ENCODE measurements around the gene SLC4A1AP. TPM values are rescaled to one million over a fixed set of nuclear protein-coding genes. Genes with fewer than 3 reads are reported as not detected.

The SLC4A1AP gene
- total and polyA plus RNA-seq, 9 of the 15 experiments (the other 6 are each of a cell fraction or from before 2014, with no cell fraction given) = 8.1 to 40.5 (median 35.3) TPM

DNA sequence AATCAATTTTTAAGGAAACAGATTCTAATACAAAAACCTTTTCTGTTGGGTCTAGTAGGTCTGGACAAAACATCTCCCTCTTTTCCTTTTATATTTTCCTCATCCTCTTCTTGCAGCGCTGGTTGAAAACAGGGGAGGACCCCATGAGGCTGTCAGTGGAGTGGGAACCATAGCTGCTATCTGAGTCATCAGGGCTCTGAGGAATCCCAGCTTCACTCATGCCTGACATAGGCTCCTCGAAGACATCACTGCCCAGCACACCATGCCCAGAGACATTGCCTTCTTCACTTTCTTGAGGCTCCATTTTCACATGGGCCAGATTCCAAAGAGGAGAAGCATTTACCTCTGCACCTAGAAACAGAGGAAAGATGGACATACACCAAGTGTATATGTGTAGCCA is 10.3 kb upstream of the SLC4A1AP start:
- no peaks in the 10 kb centered on the region for H3K27me3 ChIP-seq (ENCODE audit: control insufficient read depth in 2 of 2, insufficient read depth in 2 of 2, low read length in 2 of 2)
- ATAC-seq (no peak), FAIRE-seq (no peak), DNase-seq (ENCODE audit: extremely low read depth in 1 of 4, low spot score in 3 of 4) (no peak)
- no peaks in the 10 kb centered on the region for H3K4me1 ChIP-seq (replicated peaks in 1 of 2; ENCODE audit: control insufficient read depth in 2 of 2, insufficient read depth in 2 of 2, low read length in 2 of 2)
- H2AFZ ChIP-seq (ENCODE audit: low read depth, low read length) = no peak overlapping the region
- BruUV-seq (replicated peaks) = no TSS peak
- POLR2A ChIA-PET = interaction anchor here (0.6 to 2.4 kb wide), 2 partner anchors 10 to 71 kb away, joined by 3 to 13 read pairs; partner anchors contain the start of genes SLC4A1AP and SUPT7L
- H3K4me3 ChIP-seq = no peak overlapping the region
- CTCF ChIA-PET (ENCODE audit: low intra/inter-chr PET ratio) = no interaction called here
- no peaks in the 10 kb centered on the region; the same call in 1 of the 2 replicates for H4K20me1 ChIP-seq (replicated peaks; ENCODE audit: control insufficient read depth, insufficient read depth, low read length)
- no peak for TF ChIP-seq NUFIP1 (IDR thresholded peaks at IDR 0.05; ENCODE audit: partially characterized antibody)
- TF ChIP-seq ILF3 (IDR thresholded peaks at IDR 0.05; ENCODE audit: borderline replicate concordance) = no peak
- no peaks in the 10 kb centered on the region for H3K9me1 ChIP-seq (ENCODE audit: control insufficient read depth, insufficient read depth, low read length)
- no peaks in the 10 kb centered on the region for H3K79me2 ChIP-seq (ENCODE audit: control insufficient read depth, insufficient read depth, low read length)
- no peaks in the 10 kb centered on the region for H3K9me3 ChIP-seq (replicated peaks; ENCODE audit: control insufficient read depth, insufficient read depth, low read depth, low read length)
- no peak overlapping the region for H3K4me2 ChIP-seq (ENCODE audit: insufficient read depth, low read length)
- no peak overlapping the region for H3K9ac ChIP-seq (ENCODE audit: insufficient read depth in 1 of 2, low read depth in 2 of 2, low read length in 2 of 2)
- H3K27ac ChIP-seq (ENCODE audit: extremely low read depth, low read depth, low read length) = no peak overlapping the region
- peaks cover 94% of the 10 kb centered on the region for H3K36me3 ChIP-seq (ENCODE audit: control insufficient read depth, insufficient read depth, low read length)
- WGBS (ENCODE audit: insufficient coverage, low coverage, missing lambda C conversion rate) = 63% methylated on average over 1 of the region's 2 CpGs
- intact Hi-C loops (cut with micrococcal nuclease) (no loop called here), in situ Hi-C loops (cut with MboI) (no loop called here)

DNA sequence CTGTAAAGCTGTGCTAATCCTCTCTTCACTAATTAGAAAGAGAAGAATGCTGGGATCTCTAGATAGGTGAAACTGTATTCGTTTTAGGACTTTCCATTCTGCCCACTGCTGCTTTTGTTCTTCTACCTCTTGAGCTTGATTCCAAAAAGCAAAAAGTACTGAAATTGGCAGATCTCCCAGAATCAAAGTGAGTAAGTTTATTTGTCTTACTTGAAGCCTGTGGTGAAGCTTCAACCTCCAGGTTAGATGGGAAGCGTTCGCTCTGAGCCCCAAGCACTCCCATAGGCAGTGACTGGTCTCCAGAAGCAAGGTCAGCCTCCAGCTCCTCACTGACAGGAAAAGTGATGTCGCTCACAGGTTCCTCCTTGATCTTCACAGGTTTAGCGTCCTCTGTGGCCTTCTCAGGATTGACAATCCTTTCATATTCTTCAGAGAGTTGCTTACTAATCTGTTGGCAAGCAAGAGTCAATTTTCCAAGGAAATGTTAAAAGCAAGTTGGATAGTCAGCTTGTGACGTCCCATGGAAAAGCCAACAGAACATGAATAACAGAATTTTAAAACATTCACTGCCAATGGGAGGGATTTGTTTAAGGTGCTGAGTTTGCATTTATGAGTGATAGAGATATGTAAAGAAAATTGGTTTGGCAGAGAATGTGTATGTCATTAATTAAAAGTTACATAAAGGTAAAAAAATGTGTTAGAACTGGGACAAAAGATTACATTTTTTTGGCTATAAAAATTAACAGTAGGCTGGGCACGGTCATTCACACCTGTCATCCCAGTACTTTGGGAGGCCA is 8.3 kb upstream of the SLC4A1AP start:
- no peaks in the 10 kb centered on the region for H3K4me1 ChIP-seq (replicated peaks in 1 of 2; ENCODE audit: control insufficient read depth in 2 of 2, insufficient read depth in 2 of 2, low read length in 2 of 2)
- H3K79me2 ChIP-seq (ENCODE audit: control insufficient read depth, insufficient read depth, low read length) = no peaks in the 10 kb centered on the region
- FAIRE-seq (no peak), ATAC-seq (no peak), DNase-seq (ENCODE audit: extremely low read depth in 1 of 4, low spot score in 3 of 4) (no peak)
- H3K27me3 ChIP-seq (ENCODE audit: control insufficient read depth in 2 of 2, insufficient read depth in 2 of 2, low read length in 2 of 2) = no peaks in the 10 kb centered on the region
- no peak overlapping the region; a peak in 1 of 4 replicates for H3K9ac ChIP-seq (ENCODE audit: insufficient read depth in 1 of 2, low read depth in 2 of 2, low read length in 2 of 2)
- CTCF ChIA-PET (ENCODE audit: low intra/inter-chr PET ratio) = no interaction called here
- in situ Hi-C loops (cut with MboI) = no loop called here
- H2AFZ ChIP-seq (ENCODE audit: low read depth, low read length) = no peak overlapping the region
- intact Hi-C loops (cut with micrococcal nuclease) = no loop called here
- BruUV-seq (replicated peaks) = no TSS peak
- H3K36me3 ChIP-seq (ENCODE audit: control insufficient read depth, insufficient read depth, low read length) = peaks cover 96% of the 10 kb centered on the region
- no peaks in the 10 kb centered on the region; the same call in 1 of the 2 replicates for H4K20me1 ChIP-seq (replicated peaks; ENCODE audit: control insufficient read depth, insufficient read depth, low read length)
- H3K4me2 ChIP-seq (ENCODE audit: insufficient read depth, low read length) = no peak overlapping the region
- no peak overlapping the region for H3K27ac ChIP-seq (ENCODE audit: extremely low read depth, low read depth, low read length)
- H3K4me3 ChIP-seq = no peak overlapping the region
- POLR2A ChIA-PET = interaction anchor here (0.7 to 2.4 kb wide), 4 partner anchors 8 to 541 kb away, joined by 3 to 13 read pairs (median 4); partner anchors contain the start of genes SLC4A1AP and SUPT7L
- no peaks in the 10 kb centered on the region for H3K9me1 ChIP-seq (ENCODE audit: control insufficient read depth, insufficient read depth, low read length)
- WGBS (ENCODE audit: insufficient coverage, low coverage, missing lambda C conversion rate) = 77% methylated on average over 7 of the region's 7 CpGs
- no peaks in the 10 kb centered on the region for H3K9me3 ChIP-seq (replicated peaks; ENCODE audit: control insufficient read depth, insufficient read depth, low read depth, low read length)
- peak; percentile 61; the same call in 1 of the 2 replicates for TF ChIP-seq MAFK (IDR thresholded peaks at IDR 0.05; ENCODE audit: low read length)
- 0 out of 2 replicates have a peak, but pooled peaks have one; percentile 7 for TF ChIP-seq POLR2A (conservative IDR thresholded peaks at IDR 0.05)
- TF ChIP-seq MTF1 (CRISPR knock-in tag; IDR thresholded peaks at IDR 0.05; ENCODE audit: borderline replicate concordance) = no peak
- peak; percentile 75 for TF ChIP-seq C11orf30 (IDR thresholded peaks at IDR 0.05; ENCODE audit: low read depth)
- TF ChIP-seq, protein P1, sequence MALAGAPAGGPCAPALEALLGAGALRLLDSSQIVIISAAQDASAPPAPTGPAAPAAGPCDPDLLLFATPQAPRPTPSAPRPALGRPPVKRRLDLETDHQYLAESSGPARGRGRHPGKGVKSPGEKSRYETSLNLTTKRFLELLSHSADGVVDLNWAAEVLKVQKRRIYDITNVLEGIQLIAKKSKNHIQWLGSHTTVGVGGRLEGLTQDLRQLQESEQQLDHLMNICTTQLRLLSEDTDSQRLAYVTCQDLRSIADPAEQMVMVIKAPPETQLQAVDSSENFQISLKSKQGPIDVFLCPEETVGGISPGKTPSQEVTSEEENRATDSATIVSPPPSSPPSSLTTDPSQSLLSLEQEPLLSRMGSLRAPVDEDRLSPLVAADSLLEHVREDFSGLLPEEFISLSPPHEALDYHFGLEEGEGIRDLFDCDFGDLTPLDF (CRISPR knock-in tag; IDR thresholded peaks at IDR 0.05) = no peak
- peak; percentile 72 for TF ChIP-seq MAFG (tag; conservative IDR thresholded peaks at IDR 0.05)
- TF ChIP-seq NELFE (IDR thresholded peaks at IDR 0.05; ENCODE audit: insufficient read depth, insufficient read length) = no peak
- peak; percentile 89 for TF ChIP-seq ZNF316 (IDR thresholded peaks at IDR 0.05)
- TF ChIP-seq FUS (optimal IDR thresholded peaks at IDR 0.05; ENCODE audit: low read depth, low read length) = no peak
- TF ChIP-seq, protein P2, sequence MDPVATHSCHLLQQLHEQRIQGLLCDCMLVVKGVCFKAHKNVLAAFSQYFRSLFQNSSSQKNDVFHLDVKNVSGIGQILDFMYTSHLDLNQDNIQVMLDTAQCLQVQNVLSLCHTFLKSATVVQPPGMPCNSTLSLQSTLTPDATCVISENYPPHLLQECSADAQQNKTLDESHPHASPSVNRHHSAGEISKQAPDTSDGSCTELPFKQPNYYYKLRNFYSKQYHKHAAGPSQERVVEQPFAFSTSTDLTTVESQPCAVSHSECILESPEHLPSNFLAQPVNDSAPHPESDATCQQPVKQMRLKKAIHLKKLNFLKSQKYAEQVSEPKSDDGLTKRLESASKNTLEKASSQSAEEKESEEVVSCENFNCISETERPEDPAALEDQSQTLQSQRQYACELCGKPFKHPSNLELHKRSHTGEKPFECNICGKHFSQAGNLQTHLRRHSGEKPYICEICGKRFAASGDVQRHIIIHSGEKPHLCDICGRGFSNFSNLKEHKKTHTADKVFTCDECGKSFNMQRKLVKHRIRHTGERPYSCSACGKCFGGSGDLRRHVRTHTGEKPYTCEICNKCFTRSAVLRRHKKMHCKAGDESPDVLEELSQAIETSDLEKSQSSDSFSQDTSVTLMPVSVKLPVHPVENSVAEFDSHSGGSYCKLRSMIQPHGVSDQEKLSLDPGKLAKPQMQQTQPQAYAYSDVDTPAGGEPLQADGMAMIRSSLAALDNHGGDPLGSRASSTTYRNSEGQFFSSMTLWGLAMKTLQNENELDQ (CRISPR knock-in tag; IDR thresholded peaks at IDR 0.05; ENCODE audit: borderline replicate concordance) = no peak
- TF ChIP-seq MAFF (IDR thresholded peaks at IDR 0.05; ENCODE audit: low read length) = peak; percentile 61
